ENCODE measurements around the gene EFNA4. TPM values are rescaled to one million over a fixed set of nuclear protein-coding genes. Genes with fewer than 3 reads are reported as not detected.

The EFNA4 gene
- total RNA-seq, 1 experiment from 2014 or later: 17.0 TPM

DNA sequence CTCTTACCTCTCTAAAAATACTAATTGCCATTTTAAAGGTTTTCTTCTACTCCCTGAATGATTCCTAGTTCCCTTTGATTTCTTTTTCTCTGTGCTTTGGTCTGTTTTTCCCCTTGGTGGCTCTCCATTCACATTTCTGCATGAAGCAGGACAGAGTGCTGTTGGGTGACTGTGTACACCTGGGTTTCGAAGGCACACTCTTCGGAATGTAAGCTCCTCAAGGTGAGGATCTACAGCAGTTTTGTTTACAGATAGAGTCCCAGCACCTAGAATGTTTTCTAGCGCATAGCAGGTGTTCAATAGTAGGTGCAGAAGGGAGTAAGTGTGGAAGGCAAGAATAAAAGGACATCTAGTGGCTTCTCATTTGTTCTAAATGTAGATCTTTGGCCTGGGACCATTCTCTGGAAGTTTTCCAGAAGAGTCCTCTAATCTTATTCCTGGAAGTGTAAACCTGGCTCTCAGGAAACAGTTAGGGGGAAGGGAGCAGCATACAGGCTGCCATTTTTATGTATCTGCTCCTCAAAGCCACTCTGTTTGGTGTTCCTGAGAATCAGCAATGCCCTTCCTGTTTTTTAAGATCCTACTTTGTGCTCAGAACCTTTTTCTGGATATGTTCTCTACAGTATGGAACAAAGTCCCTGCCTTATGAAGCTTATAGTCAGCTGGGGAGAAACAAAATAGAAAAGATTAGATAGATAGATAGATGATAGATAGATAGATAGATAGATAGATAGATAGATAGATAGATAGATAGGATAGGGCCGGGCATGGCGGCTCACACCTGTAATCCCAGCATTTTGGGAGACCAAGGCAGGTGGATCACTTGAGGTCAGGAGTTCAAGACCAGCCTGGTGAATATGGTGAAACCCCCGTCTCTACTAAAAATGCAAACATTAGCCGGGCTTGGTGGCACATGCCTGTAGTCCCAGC lies 41.3 kb downstream of the EFNA4 start:
- ChIA-PET CTCF (no interaction called here), POLR2A (ENCODE audit: low non-redundant PET) (no interaction called here)
- DNase-seq (ENCODE audit: low spot score): no peak
- Histone ChIP-seq H3K9me3 (ENCODE audit: low read depth, low read length, poor library complexity, severe bottlenecking) (no peaks in the 10 kb centered on the region), H3K27ac (ENCODE audit: low read depth, low read length, poor library complexity, severe bottlenecking) (no peak overlapping the region), H3K4me3 (ENCODE audit: low read depth, low read length, poor library complexity, severe bottlenecking) (no peak overlapping the region), H3K27me3 (replicated peaks; ENCODE audit: insufficient read depth, low read depth, low read length, poor library complexity) (no peaks in the 10 kb centered on the region), H3K36me3 (ENCODE audit: insufficient read depth, low read length, poor library complexity, severe bottlenecking) (no peaks in the 10 kb centered on the region), H3K4me1 (ENCODE audit: insufficient read depth, low read length, poor library complexity, severe bottlenecking) (no peaks in the 10 kb centered on the region)
- no peak for TF ChIP-seq EZH2 (IDR thresholded peaks at IDR 0.05; ENCODE audit: borderline replicate concordance, low read depth, low read length, poor library complexity, severe bottlenecking)
- TF ChIP-seq, protein P1, sequence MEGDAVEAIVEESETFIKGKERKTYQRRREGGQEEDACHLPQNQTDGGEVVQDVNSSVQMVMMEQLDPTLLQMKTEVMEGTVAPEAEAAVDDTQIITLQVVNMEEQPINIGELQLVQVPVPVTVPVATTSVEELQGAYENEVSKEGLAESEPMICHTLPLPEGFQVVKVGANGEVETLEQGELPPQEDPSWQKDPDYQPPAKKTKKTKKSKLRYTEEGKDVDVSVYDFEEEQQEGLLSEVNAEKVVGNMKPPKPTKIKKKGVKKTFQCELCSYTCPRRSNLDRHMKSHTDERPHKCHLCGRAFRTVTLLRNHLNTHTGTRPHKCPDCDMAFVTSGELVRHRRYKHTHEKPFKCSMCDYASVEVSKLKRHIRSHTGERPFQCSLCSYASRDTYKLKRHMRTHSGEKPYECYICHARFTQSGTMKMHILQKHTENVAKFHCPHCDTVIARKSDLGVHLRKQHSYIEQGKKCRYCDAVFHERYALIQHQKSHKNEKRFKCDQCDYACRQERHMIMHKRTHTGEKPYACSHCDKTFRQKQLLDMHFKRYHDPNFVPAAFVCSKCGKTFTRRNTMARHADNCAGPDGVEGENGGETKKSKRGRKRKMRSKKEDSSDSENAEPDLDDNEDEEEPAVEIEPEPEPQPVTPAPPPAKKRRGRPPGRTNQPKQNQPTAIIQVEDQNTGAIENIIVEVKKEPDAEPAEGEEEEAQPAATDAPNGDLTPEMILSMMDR (conservative IDR thresholded peaks at IDR 0.05; ENCODE audit: low read depth, low read length): no peak
- no TSS peak for BruUV-seq (replicated peaks)
- intact Hi-C loops (cut with micrococcal nuclease; ENCODE audit: unreplicated experiment): no loop called here

DNA sequence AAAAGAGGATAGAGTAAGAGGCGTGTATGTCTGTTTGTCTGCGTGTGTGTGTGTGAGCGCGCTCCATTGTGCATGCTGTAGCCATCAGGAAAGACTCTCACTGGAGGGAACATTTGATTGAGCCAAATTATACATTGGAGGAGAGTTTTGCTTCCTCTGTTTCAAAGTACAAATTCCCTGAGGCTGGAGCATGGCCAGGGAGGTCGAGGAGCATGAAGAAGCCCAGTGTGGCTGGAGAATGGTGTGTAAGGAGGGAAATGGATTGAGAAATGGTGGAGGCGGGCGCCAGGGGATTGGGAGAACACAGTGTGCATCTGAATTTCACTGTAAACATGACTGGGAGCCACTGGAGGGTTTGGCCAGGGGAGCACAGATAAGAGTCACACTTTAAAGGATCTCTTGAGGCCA lies 42.1 kb downstream of the EFNA4 start:
- Histone ChIP-seq H3K36me3 (ENCODE audit: insufficient read depth, low read length, poor library complexity, severe bottlenecking) (no peaks in the 10 kb centered on the region), H3K9me3 (ENCODE audit: low read depth, low read length, poor library complexity, severe bottlenecking) (no peaks in the 10 kb centered on the region), H3K4me3 (ENCODE audit: low read depth, low read length, poor library complexity, severe bottlenecking) (no peak overlapping the region), H3K27me3 (replicated peaks; ENCODE audit: insufficient read depth, low read depth, low read length, poor library complexity) (no peaks in the 10 kb centered on the region), H3K4me1 (ENCODE audit: insufficient read depth, low read length, poor library complexity, severe bottlenecking) (no peaks in the 10 kb centered on the region), H3K27ac (ENCODE audit: low read depth, low read length, poor library complexity, severe bottlenecking) (no peak overlapping the region)
- POLR2A ChIA-PET (ENCODE audit: low non-redundant PET): no interaction called here
- no TSS peak for BruUV-seq (replicated peaks)
- TF ChIP-seq, protein P1 (conservative IDR thresholded peaks at IDR 0.05; ENCODE audit: low read depth, low read length): no peak
- TF ChIP-seq EZH2 (IDR thresholded peaks at IDR 0.05; ENCODE audit: borderline replicate concordance, low read depth, low read length, poor library complexity, severe bottlenecking): no peak
- intact Hi-C loops (cut with micrococcal nuclease; ENCODE audit: unreplicated experiment): no loop called here
- DNase-seq (ENCODE audit: low spot score): no peak
- CTCF ChIA-PET: no interaction called here

DNA sequence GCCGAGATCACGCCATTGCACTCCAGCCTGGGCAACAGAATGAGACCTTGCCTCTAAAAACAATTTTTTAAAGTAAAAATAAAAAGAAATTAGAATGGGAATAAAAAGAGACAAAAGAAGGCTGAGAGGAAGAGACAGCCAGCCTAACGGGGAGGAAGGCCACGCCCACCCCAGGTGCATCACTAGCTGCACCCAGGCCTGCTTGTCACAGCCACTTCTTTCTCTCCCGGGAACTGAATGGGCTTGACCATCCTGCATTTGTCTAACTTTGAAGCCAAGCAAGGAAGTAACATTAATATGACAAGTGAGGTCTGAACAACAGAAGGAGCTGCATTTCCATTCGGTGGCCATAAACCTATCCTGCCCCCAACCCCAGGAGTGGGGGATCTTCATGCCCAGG lies 43.3 kb downstream of the EFNA4 start:
- intact Hi-C loops (cut with micrococcal nuclease; ENCODE audit: unreplicated experiment): no loop called here
- Histone ChIP-seq H3K4me1 (ENCODE audit: insufficient read depth, low read length, poor library complexity, severe bottlenecking) (no peaks in the 10 kb centered on the region), H3K27me3 (replicated peaks; ENCODE audit: insufficient read depth, low read depth, low read length, poor library complexity) (no peaks in the 10 kb centered on the region), H3K27ac (ENCODE audit: low read depth, low read length, poor library complexity, severe bottlenecking) (no peak overlapping the region), H3K9me3 (ENCODE audit: low read depth, low read length, poor library complexity, severe bottlenecking) (no peaks in the 10 kb centered on the region), H3K4me3 (ENCODE audit: low read depth, low read length, poor library complexity, severe bottlenecking) (no peak overlapping the region), H3K36me3 (ENCODE audit: insufficient read depth, low read length, poor library complexity, severe bottlenecking) (no peaks in the 10 kb centered on the region)
- DNase-seq (ENCODE audit: low spot score): no peak
- TF ChIP-seq, protein P1 (conservative IDR thresholded peaks at IDR 0.05; ENCODE audit: low read depth, low read length): no peak
- TF ChIP-seq EZH2 (IDR thresholded peaks at IDR 0.05; ENCODE audit: borderline replicate concordance, low read depth, low read length, poor library complexity, severe bottlenecking): no peak
- CTCF ChIA-PET: no interaction called here
- POLR2A ChIA-PET (ENCODE audit: low non-redundant PET): interaction anchor here (0.7 kb wide), 2 partner anchors 61 to 272 kb away, joined by 3 to 4 read pairs; no protein-coding TSS in a partner anchor
- no TSS peak for BruUV-seq (replicated peaks)
